ENCODE results near the gene STPG2. TPM values are rescaled to one million over a fixed set of nuclear protein-coding genes. Genes with fewer than 3 reads are reported as not detected.

STPG2 gene
- total and polyA plus RNA-seq, 2 donors (not counting 3 experiments of a cell fraction or from before 2014, with no cell fraction given): not detected

- Histone ChIP-seq H3K9me3 (replicated peaks; ENCODE audit: control insufficient read depth, insufficient read depth, low read length) (no peaks in the 10 kb centered on the region), H3K9ac (replicated peaks; ENCODE audit: extremely low read depth, insufficient read depth, low read length) (no peak overlapping the region), H3K27me3 (ENCODE audit: control insufficient read depth in 2 of 2, insufficient read depth in 2 of 2, low read length in 2 of 2) (no peaks in the 10 kb centered on the region), H3K36me3 (ENCODE audit: control insufficient read depth in 2 of 2, extremely low read depth in 1 of 2, insufficient read depth in 2 of 2, low read length in 2 of 2) (no peaks in the 10 kb centered on the region), H3K4me3 (replicated peaks in 1 of 3; ENCODE audit: insufficient read depth in 1 of 3, low read depth in 1 of 3, low read length in 3 of 3) (no peak overlapping the region), H3K9me1 (replicated peaks; ENCODE audit: control insufficient read depth, extremely low read depth, insufficient read depth, low read length) (no peaks in the 10 kb centered on the region), H3K27ac (ENCODE audit: insufficient read depth, low read depth, low read length) (no peak overlapping the region), H3K4me2 (ENCODE audit: insufficient read depth, low read length) (no peak overlapping the region), H3K79me2 (ENCODE audit: control insufficient read depth, insufficient read depth, low read length) (no peaks in the 10 kb centered on the region), H3K4me1 (ENCODE audit: control insufficient read depth, extremely low read depth, insufficient read depth, low read length) (no peaks in the 10 kb centered on the region), H2AFZ (ENCODE audit: low read depth, low read length) (no peak overlapping the region), H4K20me1 (replicated peaks; ENCODE audit: control insufficient read depth, extremely low read depth, insufficient read depth, low read length) (no peaks in the 10 kb centered on the region)
- dilution Hi-C loops (cut with MboI; ENCODE audit: extremely low pct_ligation_motif_present, low sequenced_read_pairs) (no loop called here), intact Hi-C loops (cut with micrococcal nuclease) (no loop called here)
- TF ChIP-seq JUN (IDR thresholded peaks at IDR 0.05; ENCODE audit: borderline replicate concordance, insufficient read depth, insufficient read length, low read depth): no peak
- TF ChIP-seq POLR2AphosphoS5 (IDR thresholded peaks at IDR 0.05; ENCODE audit: insufficient read depth, low read depth, low read length): no peak
- TF ChIP-seq, protein P1, sequence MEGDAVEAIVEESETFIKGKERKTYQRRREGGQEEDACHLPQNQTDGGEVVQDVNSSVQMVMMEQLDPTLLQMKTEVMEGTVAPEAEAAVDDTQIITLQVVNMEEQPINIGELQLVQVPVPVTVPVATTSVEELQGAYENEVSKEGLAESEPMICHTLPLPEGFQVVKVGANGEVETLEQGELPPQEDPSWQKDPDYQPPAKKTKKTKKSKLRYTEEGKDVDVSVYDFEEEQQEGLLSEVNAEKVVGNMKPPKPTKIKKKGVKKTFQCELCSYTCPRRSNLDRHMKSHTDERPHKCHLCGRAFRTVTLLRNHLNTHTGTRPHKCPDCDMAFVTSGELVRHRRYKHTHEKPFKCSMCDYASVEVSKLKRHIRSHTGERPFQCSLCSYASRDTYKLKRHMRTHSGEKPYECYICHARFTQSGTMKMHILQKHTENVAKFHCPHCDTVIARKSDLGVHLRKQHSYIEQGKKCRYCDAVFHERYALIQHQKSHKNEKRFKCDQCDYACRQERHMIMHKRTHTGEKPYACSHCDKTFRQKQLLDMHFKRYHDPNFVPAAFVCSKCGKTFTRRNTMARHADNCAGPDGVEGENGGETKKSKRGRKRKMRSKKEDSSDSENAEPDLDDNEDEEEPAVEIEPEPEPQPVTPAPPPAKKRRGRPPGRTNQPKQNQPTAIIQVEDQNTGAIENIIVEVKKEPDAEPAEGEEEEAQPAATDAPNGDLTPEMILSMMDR (IDR thresholded peaks at IDR 0.05; ENCODE audit: extremely low read depth in 1 of 2, insufficient read depth in 1 of 2, low read depth in 1 of 2, low read length in 2 of 2): no peak
- no peak for TF ChIP-seq EZH2 (IDR thresholded peaks at IDR 0.05; ENCODE audit: borderline replicate concordance, low read depth, low read length, severe bottlenecking)
- TF ChIP-seq POLR2A (IDR thresholded peaks at IDR 0.05; ENCODE audit: low read depth, low read length): no peak
- TF ChIP-seq MYC (IDR thresholded peaks at IDR 0.05; ENCODE audit: low read depth, low read length): no peak
- TF ChIP-seq GATA2 (IDR thresholded peaks at IDR 0.05; ENCODE audit: insufficient read depth, insufficient read length, low read depth, low read length): no peak
- no peak for TF ChIP-seq FOS (IDR thresholded peaks at IDR 0.05; ENCODE audit: borderline replicate concordance, insufficient read depth, low read length)
- TF ChIP-seq, protein P2, sequence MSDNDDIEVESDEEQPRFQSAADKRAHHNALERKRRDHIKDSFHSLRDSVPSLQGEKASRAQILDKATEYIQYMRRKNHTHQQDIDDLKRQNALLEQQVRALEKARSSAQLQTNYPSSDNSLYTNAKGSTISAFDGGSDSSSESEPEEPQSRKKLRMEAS (IDR thresholded peaks at IDR 0.05; ENCODE audit: insufficient read depth, insufficient read length): no peak
- FAIRE-seq: no peak
- ChIA-PET POLR2A (no interaction called here), CTCF (no interaction called here)
- BruUV-seq (replicated peaks): no TSS peak
- DNase-seq (ENCODE audit: low read depth, low spot score): no peak
Measured at GRCh38 chr4:97585274-97585673, 558.0 kb downstream of the STPG2 start.

All from endothelial cell of umbilical vein (primary cell).